ENCODE measurements around the gene FCHO1. TPM values are rescaled to one million over a fixed set of nuclear protein-coding genes. Genes with fewer than 3 reads are reported as not detected.

Gene FCHO1
- total RNA-seq, 4 donors from 2014 or later = 32.6 to 48.2 (median 35.7) TPM

DNA sequence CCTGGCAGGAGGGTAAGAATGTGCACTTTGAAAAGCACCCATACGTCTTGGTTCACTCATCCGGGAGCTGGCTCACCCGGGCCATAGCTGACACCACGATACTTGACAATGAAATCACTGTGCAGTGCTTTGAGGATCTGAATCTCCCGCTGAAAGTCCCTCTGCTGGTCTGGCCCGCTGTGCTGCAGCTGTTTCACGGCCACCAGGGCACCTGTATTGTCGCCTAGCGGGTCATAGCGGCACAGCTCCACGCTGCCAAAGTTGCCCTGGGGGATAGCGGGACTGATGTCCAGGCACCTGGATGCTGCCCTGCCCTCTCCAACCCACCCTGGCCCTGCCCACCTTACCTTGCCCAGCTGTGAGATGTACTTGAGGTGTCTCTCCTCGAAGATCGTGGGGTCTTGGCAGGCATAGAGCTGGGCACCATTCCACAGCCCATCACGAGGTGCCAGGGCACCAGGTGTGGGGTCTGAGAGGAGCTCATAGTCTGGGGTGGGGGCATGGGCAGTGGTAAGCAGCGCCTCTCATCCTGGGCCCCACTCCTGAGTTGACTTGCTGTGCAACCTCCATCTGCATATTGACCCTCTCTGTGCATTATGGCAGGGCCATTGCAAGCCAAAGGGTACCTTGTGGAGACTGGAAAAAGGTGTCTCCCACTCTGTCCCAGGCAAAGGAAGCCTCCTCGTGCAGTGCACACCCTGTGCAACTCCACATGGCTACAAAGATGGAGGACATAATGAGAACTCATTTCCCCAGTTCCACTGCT lies 81.3 kb downstream of the FCHO1 start:
- TF ChIP-seq POLR2A (IDR thresholded peaks at IDR 0.05) = no peak
- no peak for TF ChIP-seq EP300 (IDR thresholded peaks at IDR 0.05)
- TF ChIP-seq, protein P1, sequence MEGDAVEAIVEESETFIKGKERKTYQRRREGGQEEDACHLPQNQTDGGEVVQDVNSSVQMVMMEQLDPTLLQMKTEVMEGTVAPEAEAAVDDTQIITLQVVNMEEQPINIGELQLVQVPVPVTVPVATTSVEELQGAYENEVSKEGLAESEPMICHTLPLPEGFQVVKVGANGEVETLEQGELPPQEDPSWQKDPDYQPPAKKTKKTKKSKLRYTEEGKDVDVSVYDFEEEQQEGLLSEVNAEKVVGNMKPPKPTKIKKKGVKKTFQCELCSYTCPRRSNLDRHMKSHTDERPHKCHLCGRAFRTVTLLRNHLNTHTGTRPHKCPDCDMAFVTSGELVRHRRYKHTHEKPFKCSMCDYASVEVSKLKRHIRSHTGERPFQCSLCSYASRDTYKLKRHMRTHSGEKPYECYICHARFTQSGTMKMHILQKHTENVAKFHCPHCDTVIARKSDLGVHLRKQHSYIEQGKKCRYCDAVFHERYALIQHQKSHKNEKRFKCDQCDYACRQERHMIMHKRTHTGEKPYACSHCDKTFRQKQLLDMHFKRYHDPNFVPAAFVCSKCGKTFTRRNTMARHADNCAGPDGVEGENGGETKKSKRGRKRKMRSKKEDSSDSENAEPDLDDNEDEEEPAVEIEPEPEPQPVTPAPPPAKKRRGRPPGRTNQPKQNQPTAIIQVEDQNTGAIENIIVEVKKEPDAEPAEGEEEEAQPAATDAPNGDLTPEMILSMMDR (IDR thresholded peaks at IDR 0.05) = no peak
- no peak for TF ChIP-seq POLR2AphosphoS5 (IDR thresholded peaks at IDR 0.05)
- no peak for DNase-seq (ENCODE audit: low spot score in 2 of 2)
- Histone ChIP-seq H3K27ac (no peak overlapping the region), H3K4me3 (no peak overlapping the region), H3K27me3 (peaks cover 33% of the 10 kb centered on the region), H3K36me3 (no peaks in the 10 kb centered on the region), H3K4me1 (peaks cover 10% of the 10 kb centered on the region), H3K9me3 (no peaks in the 10 kb centered on the region)
- WGBS = 74% methylated on average over 12 of the region's 17 CpGs

DNA sequence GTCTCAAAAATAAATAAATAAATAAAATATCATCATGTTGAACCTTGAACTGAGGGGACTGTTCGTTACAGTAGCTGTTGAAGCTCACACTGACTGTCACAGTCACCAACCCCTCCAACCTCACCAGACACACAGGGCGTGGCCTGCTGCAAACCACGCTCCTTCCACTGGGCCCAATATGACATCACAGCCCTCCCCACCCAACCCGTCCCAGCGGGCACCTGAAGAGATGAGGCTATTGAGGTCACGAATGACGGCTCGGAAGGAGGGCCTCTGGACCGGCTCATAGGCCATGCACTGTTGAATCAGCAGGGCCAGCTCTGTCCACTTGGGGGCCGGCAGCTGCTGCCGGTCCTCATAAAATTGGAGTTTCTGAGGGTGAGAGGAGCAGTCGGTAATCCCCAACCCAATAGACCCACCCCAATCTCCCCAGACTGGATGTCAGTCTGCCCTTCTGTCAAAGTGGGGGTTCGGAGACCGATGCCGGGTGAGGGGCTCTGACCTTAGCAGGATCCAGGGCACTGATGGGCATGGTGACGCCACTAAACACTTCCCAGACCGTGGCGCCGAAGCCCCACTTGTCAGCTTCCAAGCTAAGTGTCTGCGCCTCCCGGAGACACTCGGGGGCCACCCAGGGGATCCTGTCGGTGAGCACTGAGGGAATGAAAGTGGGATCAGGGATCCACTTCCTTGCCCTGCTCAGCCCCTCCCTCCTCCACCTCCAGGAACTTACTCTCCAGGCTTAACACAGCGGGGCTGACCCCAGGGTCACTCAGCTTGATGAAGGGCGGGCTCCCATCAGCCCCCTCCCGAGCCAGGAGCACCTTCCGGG lies 83.3 kb downstream of the FCHO1 start:
- no peak overlapping the region for H3K27ac ChIP-seq
- H3K4me1 ChIP-seq = peaks cover 10% of the 10 kb centered on the region
- 87% methylated on average over 20 of the region's 27 CpGs for WGBS
- no peak overlapping the region for H3K4me3 ChIP-seq
- H3K27me3 ChIP-seq = peaks cover 18% of the 10 kb centered on the region
- H3K36me3 ChIP-seq = peaks cover 4% of the 10 kb centered on the region
- H3K9me3 ChIP-seq = no peaks in the 10 kb centered on the region
- DNase-seq (ENCODE audit: low spot score in 2 of 2) = no peak
- TF ChIP-seq POLR2AphosphoS5 (IDR thresholded peaks at IDR 0.05) = no peak
- no peak for TF ChIP-seq POLR2A (IDR thresholded peaks at IDR 0.05)
- TF ChIP-seq, protein P1 (IDR thresholded peaks at IDR 0.05) = no peak
- TF ChIP-seq EP300 (IDR thresholded peaks at IDR 0.05) = no peak

DNA sequence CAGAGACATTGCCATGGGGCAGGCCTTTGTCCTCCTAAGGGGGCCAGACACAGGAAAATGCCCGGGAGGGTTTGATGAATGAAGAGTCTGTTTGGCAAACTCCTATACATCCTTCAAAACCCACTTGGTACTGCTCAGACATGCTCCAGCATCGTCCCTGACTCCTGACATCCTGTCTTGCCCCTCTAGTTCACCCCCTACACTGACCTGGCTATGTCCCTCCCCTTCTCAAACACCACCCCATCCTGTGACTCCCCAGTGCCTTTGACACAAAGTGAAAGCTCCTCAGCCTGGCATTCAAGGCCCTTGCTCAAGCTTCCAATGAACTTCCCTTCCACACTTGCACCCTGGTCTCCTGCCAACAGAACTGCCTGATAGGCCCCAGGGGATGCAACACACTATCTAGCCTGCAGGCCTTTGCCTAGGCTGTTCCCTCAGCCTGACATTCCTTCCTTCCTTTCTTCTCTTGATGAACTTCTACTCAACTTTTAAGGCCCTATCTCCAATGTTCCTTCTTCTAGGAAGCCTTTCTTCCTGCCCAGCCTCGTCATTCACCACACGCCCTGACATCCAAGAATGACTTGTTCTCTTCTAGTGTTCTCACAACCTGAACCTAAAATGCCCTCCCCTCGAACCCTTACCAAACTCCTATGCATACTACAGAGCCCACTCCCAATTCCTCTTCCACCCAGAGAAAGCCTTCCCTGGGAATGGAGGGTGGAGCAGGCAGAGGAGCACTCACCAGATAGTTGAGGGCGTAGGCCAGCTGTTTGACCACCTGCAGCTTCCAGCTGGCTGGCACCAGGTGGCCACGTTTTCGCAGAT lies 84.1 kb downstream of the FCHO1 start:
- Histone ChIP-seq H3K9me3 (no peaks in the 10 kb centered on the region), H3K4me1 (peaks cover 4% of the 10 kb centered on the region), H3K36me3 (peaks cover 4% of the 10 kb centered on the region), H3K27ac (no peak overlapping the region), H3K27me3 (peaks cover 10% of the 10 kb centered on the region), H3K4me3 (no peak overlapping the region)
- 47% methylated on average over 8 of the region's 8 CpGs for WGBS
- no peak for DNase-seq (ENCODE audit: low spot score in 2 of 2)
- TF ChIP-seq POLR2AphosphoS5 (IDR thresholded peaks at IDR 0.05) (no peak), POLR2A (IDR thresholded peaks at IDR 0.05) (no peak), EP300 (IDR thresholded peaks at IDR 0.05) (no peak)
- TF ChIP-seq, protein P1 (IDR thresholded peaks at IDR 0.05) = no peak

- WGBS = 69% methylated on average over 4 of the region's 4 CpGs
- Histone ChIP-seq H3K4me1 (peaks cover 2% of the 10 kb centered on the region), H3K27me3 (peaks cover 7% of the 10 kb centered on the region), H3K9me3 (no peaks in the 10 kb centered on the region), H3K4me3 (no peak overlapping the region), H3K27ac (no peak overlapping the region), H3K36me3 (peaks cover 4% of the 10 kb centered on the region)
- DNase-seq (ENCODE audit: low spot score in 2 of 2) = no peak
- TF ChIP-seq POLR2A (IDR thresholded peaks at IDR 0.05) (no peak), POLR2AphosphoS5 (IDR thresholded peaks at IDR 0.05) (no peak), EP300 (IDR thresholded peaks at IDR 0.05) (no peak)
- TF ChIP-seq, protein P1 (IDR thresholded peaks at IDR 0.05) = no peak
Measured at GRCh38 chr19:17836530-17836929, 85.3 kb downstream of the FCHO1 start.

All from suprapubic skin (tissue), 4 donors.